A549 (cell line): ENCODE measurements around the gene TRPM2. TPM values are rescaled to one million over a fixed set of nuclear protein-coding genes. Genes with fewer than 3 reads are reported as not detected.

Experiments
- ATAC-seq, 2 experiments: fragments of 200-7000 bp in 1 of 2; fragments of >200 bp in 1 of 2; cut with Nextera tagmentation in 1 of 2; cut with Tn5 transposase in 1 of 2; 3 replicates each; pipeline versions ENCODE4 v1.8.0 to v1.9.1; 2018 to 2020; ENCODE audit warnings: mild to moderate bottlenecking in 1 of 2, moderate library complexity in 1 of 2
- CTCF ChIA-PET: fragments of 300-600 bp; sonication (Branson Sonifier 250); formaldehyde crosslinking; extraction: SDS; loops from one replicate; lab custom pipeline; 2021; ENCODE audit warnings: antibody characterized with exemption, inconsistent platforms; lab: Yijun Ruan, JAX
- POLR2A ChIA-PET: fragments of 350-600 bp; formaldehyde crosslinking; extraction: SDS; loops from one replicate; lab custom pipeline; 2021; ENCODE audit warnings: antibody characterized with exemption, inconsistent platforms; lab: Yijun Ruan, JAX
- DNase-seq, 2 experiments: peaks; one replicate each; pipeline versions ENCODE4 v3.0.0 to v3.0.0-alpha.2; 2011 to 2016; ENCODE audit warnings: low read depth in 1 of 2, low spot score in 1 of 2
- FAIRE-seq: peaks from 2 replicates; lab custom pipeline; 2011; peaks lifted over from hg19 to GRCh38; lab: Jason Lieb, UNC
- H3K27ac ChIP-seq, 2 experiments: fragments of >200 bp; sonication (Bioruptor Twin); formaldehyde crosslinking; 3 replicates each; pipeline ENCODE4 v1.5.1; 2016 to 2017
- H3K4me1 ChIP-seq: fragments of >200 bp; sonication (Bioruptor Twin); formaldehyde crosslinking; 3 replicates; pipeline ENCODE4 v1.6.1; 2016
- H3K4me2 ChIP-seq: fragments of >200 bp; sonication (Bioruptor Twin); formaldehyde crosslinking; 3 replicates; pipeline ENCODE4 v1.6.1; 2016
- H3K4me3 ChIP-seq: fragments of >200 bp; sonication (Bioruptor Twin); formaldehyde crosslinking; 3 replicates; pipeline ENCODE4 v1.5.1; 2016
- H3K9me3 ChIP-seq: fragments of >200 bp; sonication (Bioruptor Twin); formaldehyde crosslinking; 3 replicates; pipeline ENCODE4 v1.6.1; 2016
- BCL3 ChIP-seq: fragments of >200 bp; sonication (Bioruptor Twin); formaldehyde crosslinking; IDR thresholded peaks from 3 replicates; pipeline ENCODE4 v1.6.1; 2016
- BHLHE40 ChIP-seq: IDR thresholded peaks from 2 replicates; pipeline ENCODE4 v1.6.1; 2012; ENCODE audit warnings: low read depth, low read length, inconsistent platforms
- CBX8 ChIP-seq: fragments of 200-600 bp; sonication (generic); IDR thresholded peaks from 2 replicates; pipeline ENCODE4 v1.6.1; 2016
- CHD2 ChIP-seq: fragments of 150-350 bp; IDR thresholded peaks from 2 replicates; pipeline ENCODE4 v1.6.1; 2014; ENCODE audit warnings: low read length; ENCODE audit not compliant: partially characterized antibody
- E2F6 ChIP-seq: IDR thresholded peaks from 2 replicates; pipeline ENCODE4 v1.6.1; 2012; ENCODE audit warnings: low read depth, borderline replicate concordance
- EHF ChIP-seq: fragments of 250-450 bp; sonication (Bioruptor Pico); IDR thresholded peaks from 2 replicates; pipeline ENCODE4 v1.5.0; 2020; ENCODE audit warnings: mild to moderate bottlenecking
- ELK1 ChIP-seq: fragments of 150-350 bp; IDR thresholded peaks from 2 replicates; pipeline ENCODE4 v1.6.1; 2014; ENCODE audit warnings: low read depth, mild to moderate bottlenecking, low read length
- EP300 ChIP-seq, 2 experiments: fragments of >200 bp; sonication (Bioruptor Twin); formaldehyde crosslinking; IDR thresholded peaks; 2 replicates in 1 of 2; 3 replicates in 1 of 2; pipeline ENCODE4 v1.6.1; 2016 to 2017
- HMGXB4 ChIP-seq: fragments of 250-450 bp; sonication (Bioruptor Pico); IDR thresholded peaks from 2 replicates; pipeline ENCODE4 v1.5.0; 2021; ENCODE audit warnings: mild to moderate bottlenecking, moderate library complexity, borderline replicate concordance
- MAX ChIP-seq: IDR thresholded peaks from 2 replicates; pipeline ENCODE4 v1.6.1; 2012
- NFE2L2 ChIP-seq: fragments of 150-350 bp; conservative IDR thresholded peaks from 2 replicates; pipeline ENCODE4 v1.6.1; 2014; ENCODE audit warnings: low read length
- RAD21 ChIP-seq, 2 experiments: fragments of >200 bp in 1 of 2; sonication (Bioruptor Twin) in 1 of 2; formaldehyde crosslinking in 1 of 2; IDR thresholded peaks in 1 of 2; conservative IDR thresholded peaks in 1 of 2; 2 replicates in 1 of 2; 3 replicates in 1 of 2; pipeline ENCODE4 v1.6.1; 2012 to 2018; ENCODE audit warnings: inconsistent platforms in 1 of 2
- RFX5 ChIP-seq: fragments of 450-650 bp; IDR thresholded peaks from 2 replicates; pipeline ENCODE4 v1.7.1; 2014; ENCODE audit warnings: antibody characterized with exemption, mild to moderate bottlenecking, moderate library complexity
- RNF2 ChIP-seq: fragments of 200-600 bp; sonication (generic); IDR thresholded peaks from 2 replicates; pipeline ENCODE4 v1.6.1; 2016; ENCODE audit warnings: low read depth, mild to moderate bottlenecking, antibody characterized with exemption, moderate library complexity, borderline replicate concordance
- SMC3 ChIP-seq: fragments of >200 bp; sonication (Bioruptor Twin); formaldehyde crosslinking; IDR thresholded peaks from 3 replicates; pipeline ENCODE4 v1.6.1; 2018; ENCODE audit warnings: inconsistent platforms
- SREBF2 ChIP-seq: fragments of 450-650 bp; IDR thresholded peaks from 2 replicates; pipeline ENCODE4 v1.6.1; 2014; ENCODE audit warnings: mild to moderate bottlenecking, moderate library complexity
- TFCP2L1 ChIP-seq: fragments of 250-450 bp; sonication (Bioruptor Pico); IDR thresholded peaks from 2 replicates; pipeline ENCODE4 v1.5.0; 2021; ENCODE audit warnings: mild to moderate bottlenecking
- ZC3H11A ChIP-seq: fragments of 450-650 bp; IDR thresholded peaks from 2 replicates; pipeline ENCODE4 v1.6.1; 2014; ENCODE audit warnings: antibody characterized with exemption, mild to moderate bottlenecking
- ZFP36 ChIP-seq: fragments of 450-650 bp; IDR thresholded peaks from 2 replicates; pipeline ENCODE4 v1.6.1; 2014; ENCODE audit warnings: borderline replicate concordance; ENCODE audit not compliant: partially characterized antibody
- WGBS: methylation state at CpG from one replicate; pipeline ENCODE4 v1.1.6; 2017; ENCODE audit errors: missing lambda C conversion rate; 5-methylcytosine and 5-hydroxymethylcytosine counted together
- polyA plus RNA-seq, 4 experiments: library from polyadenylated mRNA; depleted of rRNA in 3 of 4; stranded (reverse); fragments of >200 nt; fragmentation: RNase III in 1 of 4; extraction: RNeasy Plus Mini Kit Qiagen cat#74134 plus additional on column Dnase treatment in 1 of 4; gene quantifications; 2 replicates in 3 of 4; 3 replicates in 1 of 4; pipeline ENCODE4 v1.2.3, GENCODE V29; 2011 to 2017

TRPM2 gene
- polyA plus RNA-seq, 2 of the 4 experiments (the other 2 are of a cell fraction): 3.2 to 5.5 TPM

- Histone ChIP-seq H3K4me1 (peaks cover 3% of the 10 kb centered on the region; the same call in 1 of the 3 replicates), H3K27ac (no peak overlapping the region), H3K4me3 (no peak overlapping the region), H3K9me3 (peaks cover 17% of the 10 kb centered on the region; the same call in 2 of the 3 replicates), H3K4me2 (no peak overlapping the region)
- DNase-seq: no peak
- 70% methylated on average over 5 of the region's 5 CpGs for WGBS
- TF ChIP-seq TFCP2L1 (CRISPR knock-in tag) (no peak), NFE2L2 (no peak), ZC3H11A (no peak), RNF2 (no peak), RFX5 (no peak), BCL3 (no peak), EHF (CRISPR knock-in tag) (no peak), ZFP36 (no peak), CHD2 (no peak), ELK1 (no peak), SMC3 (no peak), HMGXB4 (no peak), E2F6 (no peak), SREBF2 (no peak), EP300 (IDR thresholded peaks at IDR 0.05) (no peak), CBX8 (no peak)
- ATAC-seq: no peak
- CTCF ChIA-PET: interaction anchor here (1.3 kb wide), 1 partner anchor 85 kb away, joined by 3 read pairs; no protein-coding TSS in a partner anchor
- POLR2A ChIA-PET: no interaction called here
- no peak for FAIRE-seq
These were observed 100.6 kb downstream of the TRPM2 start for GRCh38 chr21:44454058-44454457.

GRCh38 chr21:44454747-44455523 is 101.5 kb downstream of the TRPM2 start, which contains the start of gene LRRC3:
LRRC3 (plus strand) TSS chr21:44455510; CDS start chr21:44456645, 1,135 bp downstream.
- H3K27ac ChIP-seq: peak within 1 kb of the TSS; percentile 27 to 85; a peak in 5 of 6 replicates
- POLR2A ChIA-PET: interaction anchor here (0.6 to 1.2 kb wide), 2 partner anchors 86 to 116 kb away, joined by 3 to 4 read pairs; partner anchors contain the start of gene CFAP410
- ATAC-seq (peak; percentile 60 to 72; a peak in 5 of 6 replicates), FAIRE-seq (no peak), DNase-seq (peak; percentile 58 to 85)
- H3K4me1 ChIP-seq: peaks cover 3% of the 10 kb centered on the region; the same call in 1 of the 3 replicates
- peaks cover 17% of the 10 kb centered on the region; the same call in 2 of the 3 replicates for H3K9me3 ChIP-seq
- peak within 1 kb of the TSS; percentile 80 for H3K4me3 ChIP-seq
- CTCF ChIA-PET: interaction anchor here (0.9 to 2.2 kb wide), 3 partner anchors 25 to 117 kb away, joined by 3 to 7 read pairs (median 3); no protein-coding TSS in a partner anchor
- TF ChIP-seq RAD21 (conservative IDR thresholded peaks at IDR 0.05 in 1 of 2, IDR thresholded peaks at IDR 0.05 in 1 of 2) (no peak), MAX (no peak), BHLHE40 (no peak)
- WGBS: 54% methylated on average over 8 of the region's 45 CpGs
- peak within 1 kb of the TSS; percentile 65 for H3K4me2 ChIP-seq
